Activated T-helper 17 cell treated with anti-CD3 and anti-CD28 coated beads, Interleukin-2, amount 50 U/mL, for 72 hours (primary cell): ENCODE data around the gene KLF9. TPM values are rescaled to one million over a fixed set of nuclear protein-coding genes. Genes with fewer than 3 reads are reported as not detected.

ENCODE experiments used
- ATAC-seq: fragments of 150-1000 bp; cut with Tn5 transposase; replicated peaks from 2 replicates; pipeline ENCODE4 v1.10.0; 2021; ENCODE audit warnings: mild to moderate bottlenecking, moderate library complexity
- H3K27ac Mint-ChIP-seq: one replicate; pipeline ENCODE4 v1.8.0; 2022; ENCODE audit warnings: mixed read lengths
- H3K27me3 Mint-ChIP-seq: one replicate; pipeline ENCODE4 v1.8.0; 2022; ENCODE audit warnings: mixed read lengths
- H3K36me3 Mint-ChIP-seq: one replicate; pipeline ENCODE4 v1.8.0; 2022; ENCODE audit warnings: low read depth, mild to moderate bottlenecking, mixed read lengths
- H3K4me1 Mint-ChIP-seq: one replicate; pipeline ENCODE4 v1.8.0; 2022; ENCODE audit warnings: mixed read lengths
- H3K4me3 Mint-ChIP-seq: one replicate; pipeline ENCODE4 v1.8.0; 2022; ENCODE audit warnings: mild to moderate bottlenecking, mixed read lengths
- H3K9me3 Mint-ChIP-seq: one replicate; pipeline ENCODE4 v1.8.0; 2022; ENCODE audit warnings: mixed read lengths
- total RNA-seq, 2 donors: library from RNA; stranded (reverse); gene quantifications; one replicate each; pipeline ENCODE4 v1.2.3, GENCODE V29; 2022

The KLF9 gene
- total RNA-seq, 2 donors from 2014 or later: 9.1 to 19.0 TPM

DNA sequence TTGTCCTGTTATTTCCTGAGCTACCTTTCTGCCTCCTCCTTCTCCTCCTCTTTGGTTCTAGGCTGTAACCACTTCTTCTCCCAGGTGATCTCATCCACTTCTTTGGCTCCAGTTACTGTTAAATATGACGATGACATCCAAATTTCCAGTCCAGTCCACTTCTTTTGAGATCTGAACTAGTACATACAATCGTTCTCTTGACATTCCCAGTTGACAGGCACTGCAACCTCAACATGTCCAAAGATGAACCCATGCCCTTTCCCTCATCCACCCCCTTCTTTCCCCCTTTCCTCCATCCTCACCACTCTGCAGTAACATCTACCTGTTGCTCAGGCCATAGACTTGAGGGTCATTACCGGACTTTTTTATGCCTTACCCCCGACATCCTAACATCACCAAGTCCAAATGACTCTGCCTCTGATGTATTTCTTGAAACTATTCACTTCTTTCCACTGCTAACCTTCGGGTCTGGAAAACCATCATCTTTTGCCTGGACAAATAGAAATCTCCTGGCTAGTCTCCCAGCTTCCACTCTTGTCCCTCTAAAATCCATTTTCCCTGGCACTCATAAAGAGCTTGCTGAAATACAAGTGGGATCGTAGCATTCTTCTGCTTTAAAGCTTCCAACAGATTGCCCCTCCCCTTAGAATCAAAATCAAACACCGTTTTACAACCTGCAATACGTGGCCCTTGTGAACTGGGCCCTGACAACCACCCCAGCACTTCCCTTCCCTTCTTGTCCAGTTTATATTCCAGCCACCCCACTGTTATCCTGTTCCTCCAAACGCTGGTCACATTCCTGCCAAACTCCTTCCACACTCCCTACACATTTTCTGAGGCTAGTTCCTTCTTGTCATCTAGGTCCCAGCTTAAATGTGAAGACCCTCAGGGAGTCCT, 31.5 kb downstream of the KLF9 start:
- Mint-ChIP-seq H3K4me1 (peaks cover 16% of the 10 kb centered on the region), H3K36me3 (peaks cover 49% of the 10 kb centered on the region), H3K9me3 (no peaks in the 10 kb centered on the region), H3K4me3 (no peak overlapping the region), H3K27ac (peak overlapping the region; percentile 14), H3K27me3 (no peaks in the 10 kb centered on the region)
- no peak for ATAC-seq

- no peak overlapping the region for H3K4me3 Mint-ChIP-seq
- no peak for ATAC-seq
- no peaks in the 10 kb centered on the region for H3K27me3 Mint-ChIP-seq
- peak overlapping the region; percentile 14 for H3K27ac Mint-ChIP-seq
- H3K9me3 Mint-ChIP-seq: no peaks in the 10 kb centered on the region
- H3K36me3 Mint-ChIP-seq: peaks cover 41% of the 10 kb centered on the region
- H3K4me1 Mint-ChIP-seq: peaks cover 10% of the 10 kb centered on the region
Observed at GRCh38 chr9:70382046-70382708, 32.3 kb downstream of the KLF9 start.

- Mint-ChIP-seq H3K36me3 (no peaks in the 10 kb centered on the region), H3K27me3 (no peaks in the 10 kb centered on the region), H3K27ac (no peak overlapping the region), H3K4me3 (no peak overlapping the region), H3K9me3 (no peaks in the 10 kb centered on the region), H3K4me1 (no peaks in the 10 kb centered on the region)
- ATAC-seq: no peak
Observed at GRCh38 chr9:70374962-70375618, 39.4 kb downstream of the KLF9 start.

- Mint-ChIP-seq H3K4me1 (no peaks in the 10 kb centered on the region), H3K27ac (no peak overlapping the region), H3K9me3 (no peaks in the 10 kb centered on the region), H3K36me3 (no peaks in the 10 kb centered on the region), H3K27me3 (no peaks in the 10 kb centered on the region), H3K4me3 (no peak overlapping the region)
- no peak for ATAC-seq
Observed at GRCh38 chr9:70367305-70367930, 47.0 kb downstream of the KLF9 start.

DNA sequence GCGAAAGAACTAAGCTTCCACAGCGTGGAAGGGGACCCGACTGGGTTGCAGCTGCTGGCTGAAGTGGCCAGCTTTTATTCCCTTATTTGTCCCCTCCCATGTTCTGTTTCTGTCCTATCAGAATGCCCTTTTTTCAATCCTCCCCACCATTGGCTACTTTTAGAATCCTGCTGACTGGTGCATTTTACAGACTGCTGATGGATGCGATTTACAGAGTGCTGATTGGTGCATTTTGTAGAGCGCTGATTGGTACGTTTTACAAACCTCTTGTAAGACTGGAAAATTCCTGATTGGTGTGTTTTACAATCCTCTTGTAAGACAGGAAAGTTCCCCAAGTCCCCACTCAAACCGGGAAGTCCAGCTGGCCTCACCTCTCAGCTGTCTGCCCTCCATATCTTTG, 50.7 kb downstream of the KLF9 start:
- ATAC-seq: no peak
- H3K36me3 Mint-ChIP-seq: no peaks in the 10 kb centered on the region
- no peak overlapping the region for H3K4me3 Mint-ChIP-seq
- no peaks in the 10 kb centered on the region for H3K4me1 Mint-ChIP-seq
- no peak overlapping the region for H3K27ac Mint-ChIP-seq
- no peaks in the 10 kb centered on the region for H3K9me3 Mint-ChIP-seq
- no peaks in the 10 kb centered on the region for H3K27me3 Mint-ChIP-seq

DNA sequence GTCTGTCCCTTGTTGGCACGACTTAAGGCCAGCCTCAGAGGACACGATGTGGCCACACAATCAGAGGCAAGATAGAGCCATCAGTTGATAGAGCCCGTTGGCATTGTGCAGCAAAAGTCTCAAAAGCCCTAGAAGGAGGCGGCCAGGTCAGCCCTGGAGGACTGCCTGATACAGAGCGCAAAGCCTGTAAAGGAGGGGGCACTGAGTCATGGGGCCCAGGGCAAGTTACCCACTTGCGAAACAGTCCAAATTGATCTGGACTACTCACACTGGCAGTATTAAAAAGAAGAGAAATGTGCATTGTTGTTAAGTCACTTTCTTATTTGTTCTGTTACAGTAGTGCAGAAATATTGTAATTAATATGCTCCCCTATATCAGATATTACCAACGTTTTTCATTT, 51.5 kb downstream of the KLF9 start:
- Mint-ChIP-seq H3K36me3 (no peaks in the 10 kb centered on the region), H3K4me3 (no peak overlapping the region), H3K4me1 (no peaks in the 10 kb centered on the region), H3K27ac (no peak overlapping the region), H3K27me3 (no peaks in the 10 kb centered on the region), H3K9me3 (no peaks in the 10 kb centered on the region)
- ATAC-seq: no peak

- no peak overlapping the region for H3K27ac Mint-ChIP-seq
- peaks cover 30% of the 10 kb centered on the region for H3K36me3 Mint-ChIP-seq
- H3K9me3 Mint-ChIP-seq: no peaks in the 10 kb centered on the region
- no peak overlapping the region for H3K4me3 Mint-ChIP-seq
- no peak for ATAC-seq
- H3K27me3 Mint-ChIP-seq: no peaks in the 10 kb centered on the region
- H3K4me1 Mint-ChIP-seq: no peaks in the 10 kb centered on the region
Observed at GRCh38 chr9:70355801-70356200, 58.7 kb downstream of the KLF9 start.

- Mint-ChIP-seq H3K27ac (no peak overlapping the region), H3K9me3 (no peaks in the 10 kb centered on the region), H3K4me1 (no peaks in the 10 kb centered on the region), H3K4me3 (no peak overlapping the region), H3K27me3 (no peaks in the 10 kb centered on the region), H3K36me3 (peaks cover 57% of the 10 kb centered on the region)
- no peak for ATAC-seq
Observed at GRCh38 chr9:70352802-70353201, 61.7 kb downstream of the KLF9 start.

GRCh38 chr9:70352356-70352755, 62.1 kb downstream of the KLF9 start:
- H3K4me1 Mint-ChIP-seq: no peaks in the 10 kb centered on the region
- peaks cover 62% of the 10 kb centered on the region for H3K36me3 Mint-ChIP-seq
- H3K27ac Mint-ChIP-seq: no peak overlapping the region
- no peaks in the 10 kb centered on the region for H3K9me3 Mint-ChIP-seq
- no peak overlapping the region for H3K4me3 Mint-ChIP-seq
- no peak for ATAC-seq
- H3K27me3 Mint-ChIP-seq: no peaks in the 10 kb centered on the region

- no peak overlapping the region for H3K4me3 Mint-ChIP-seq
- ATAC-seq: no peak
- peaks cover 66% of the 10 kb centered on the region for H3K36me3 Mint-ChIP-seq
- no peaks in the 10 kb centered on the region for H3K9me3 Mint-ChIP-seq
- H3K27me3 Mint-ChIP-seq: no peaks in the 10 kb centered on the region
- H3K4me1 Mint-ChIP-seq: no peaks in the 10 kb centered on the region
- H3K27ac Mint-ChIP-seq: peak overlapping the region; percentile 1
Observed at GRCh38 chr9:70347046-70347445, 67.4 kb downstream of the KLF9 start.

DNA sequence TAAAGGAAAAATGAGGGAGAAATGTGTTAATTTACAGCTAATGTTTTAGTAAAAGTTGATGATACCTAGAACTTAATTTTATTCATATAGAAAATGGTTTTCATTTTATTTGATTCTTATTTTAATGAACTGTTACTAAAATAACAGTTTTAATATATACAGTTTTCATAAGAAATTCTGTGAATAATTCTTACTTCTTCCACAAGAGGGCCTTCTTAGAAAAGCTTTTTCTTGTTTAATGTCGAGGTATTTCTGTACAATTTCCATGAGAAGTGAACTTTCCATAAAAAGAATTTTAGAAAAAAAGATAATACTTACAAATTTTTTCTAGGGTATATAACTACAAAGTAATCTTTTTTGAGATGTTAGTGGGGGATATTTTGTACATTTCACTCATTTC, 73.9 kb downstream of the KLF9 start:
- Mint-ChIP-seq H3K4me1 (peaks cover 3% of the 10 kb centered on the region), H3K4me3 (no peak overlapping the region), H3K36me3 (peaks cover 36% of the 10 kb centered on the region), H3K9me3 (no peaks in the 10 kb centered on the region), H3K27me3 (no peaks in the 10 kb centered on the region), H3K27ac (no peak overlapping the region)
- ATAC-seq: no peak

Other genes starting within 250 kb of the KLF9 start
- 10 to 100 TPM; 42.2 to 49.3 TPM for gene SMC5, start 155.7 kb downstream of the KLF9 start, total RNA-seq